ENCODE results near the gene ARHGAP27. TPM values are rescaled to one million over a fixed set of nuclear protein-coding genes. Genes with fewer than 3 reads are reported as not detected.

The ARHGAP27 gene
- total and polyA plus RNA-seq, 2 of the 13 experiments (the other 11 are each of a cell fraction or from before 2014, with no cell fraction given): 15.5 to 18.9 TPM

DNA sequence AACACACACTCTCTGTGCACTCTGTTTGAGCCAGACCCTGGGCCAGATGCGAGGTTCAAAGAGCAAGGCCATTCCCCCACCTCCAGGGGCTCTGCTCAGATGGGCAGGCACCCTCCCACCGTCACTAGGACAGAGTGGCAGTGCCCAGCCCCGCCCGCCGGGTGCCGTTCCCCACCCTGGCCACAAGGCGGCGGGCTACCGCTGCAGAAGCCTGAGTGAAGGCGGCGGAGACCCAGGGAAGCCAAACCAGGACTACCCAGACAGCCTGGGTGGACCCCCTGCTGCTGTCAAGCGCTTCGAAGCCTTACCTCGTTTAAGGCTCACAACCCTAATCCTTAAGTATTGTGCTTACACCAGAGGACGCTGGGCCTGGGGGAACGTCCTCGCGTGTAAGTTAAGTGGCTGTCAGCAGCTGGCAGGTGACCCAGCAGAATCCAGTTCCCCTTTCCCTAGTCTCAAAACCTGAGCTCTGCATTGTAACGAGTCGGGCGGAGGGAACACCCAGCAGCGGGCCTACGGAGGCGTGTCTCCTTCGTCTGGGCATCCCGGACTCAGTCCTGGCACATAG, 4.5 kb downstream of the ARHGAP27 start (continued):
- TF ChIP-seq, protein P1, sequence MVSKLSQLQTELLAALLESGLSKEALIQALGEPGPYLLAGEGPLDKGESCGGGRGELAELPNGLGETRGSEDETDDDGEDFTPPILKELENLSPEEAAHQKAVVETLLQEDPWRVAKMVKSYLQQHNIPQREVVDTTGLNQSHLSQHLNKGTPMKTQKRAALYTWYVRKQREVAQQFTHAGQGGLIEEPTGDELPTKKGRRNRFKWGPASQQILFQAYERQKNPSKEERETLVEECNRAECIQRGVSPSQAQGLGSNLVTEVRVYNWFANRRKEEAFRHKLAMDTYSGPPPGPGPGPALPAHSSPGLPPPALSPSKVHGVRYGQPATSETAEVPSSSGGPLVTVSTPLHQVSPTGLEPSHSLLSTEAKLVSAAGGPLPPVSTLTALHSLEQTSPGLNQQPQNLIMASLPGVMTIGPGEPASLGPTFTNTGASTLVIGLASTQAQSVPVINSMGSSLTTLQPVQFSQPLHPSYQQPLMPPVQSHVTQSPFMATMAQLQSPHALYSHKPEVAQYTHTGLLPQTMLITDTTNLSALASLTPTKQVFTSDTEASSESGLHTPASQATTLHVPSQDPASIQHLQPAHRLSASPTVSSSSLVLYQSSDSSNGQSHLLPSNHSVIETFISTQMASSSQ (IDR thresholded peaks at IDR 0.05; ENCODE audit: low read depth): no peak
- TF ChIP-seq, protein P1 (CRISPR knock-in tag; IDR thresholded peaks at IDR 0.05; ENCODE audit: borderline replicate concordance): no peak
- TF ChIP-seq, protein P2, sequence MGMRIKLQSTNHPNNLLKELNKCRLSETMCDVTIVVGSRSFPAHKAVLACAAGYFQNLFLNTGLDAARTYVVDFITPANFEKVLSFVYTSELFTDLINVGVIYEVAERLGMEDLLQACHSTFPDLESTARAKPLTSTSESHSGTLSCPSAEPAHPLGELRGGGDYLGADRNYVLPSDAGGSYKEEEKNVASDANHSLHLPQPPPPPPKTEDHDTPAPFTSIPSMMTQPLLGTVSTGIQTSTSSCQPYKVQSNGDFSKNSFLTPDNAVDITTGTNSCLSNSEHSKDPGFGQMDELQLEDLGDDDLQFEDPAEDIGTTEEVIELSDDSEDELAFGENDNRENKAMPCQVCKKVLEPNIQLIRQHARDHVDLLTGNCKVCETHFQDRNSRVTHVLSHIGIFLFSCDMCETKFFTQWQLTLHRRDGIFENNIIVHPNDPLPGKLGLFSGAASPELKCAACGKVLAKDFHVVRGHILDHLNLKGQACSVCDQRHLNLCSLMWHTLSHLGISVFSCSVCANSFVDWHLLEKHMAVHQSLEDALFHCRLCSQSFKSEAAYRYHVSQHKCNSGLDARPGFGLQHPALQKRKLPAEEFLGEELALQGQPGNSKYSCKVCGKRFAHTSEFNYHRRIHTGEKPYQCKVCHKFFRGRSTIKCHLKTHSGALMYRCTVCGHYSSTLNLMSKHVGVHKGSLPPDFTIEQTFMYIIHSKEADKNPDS (CRISPR knock-in tag; IDR thresholded peaks at IDR 0.05): no peak
- no peak for TF ChIP-seq MEIS1 (CRISPR knock-in tag; IDR thresholded peaks at IDR 0.05; ENCODE audit: borderline replicate concordance)
- peak; percentile 75 for TF ChIP-seq ERF (CRISPR knock-in tag; IDR thresholded peaks at IDR 0.05)
- TF ChIP-seq, protein P3, sequence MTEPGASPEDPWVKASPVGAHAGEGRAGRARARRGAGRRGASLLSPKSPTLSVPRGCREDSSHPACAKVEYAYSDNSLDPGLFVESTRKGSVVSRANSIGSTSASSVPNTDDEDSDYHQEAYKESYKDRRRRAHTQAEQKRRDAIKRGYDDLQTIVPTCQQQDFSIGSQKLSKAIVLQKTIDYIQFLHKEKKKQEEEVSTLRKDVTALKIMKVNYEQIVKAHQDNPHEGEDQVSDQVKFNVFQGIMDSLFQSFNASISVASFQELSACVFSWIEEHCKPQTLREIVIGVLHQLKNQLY (CRISPR knock-in tag; IDR thresholded peaks at IDR 0.05): no peak
- TF ChIP-seq ZNF256 (CRISPR knock-in tag; conservative IDR thresholded peaks at IDR 0.05): no peak
- TF ChIP-seq ARNTL (CRISPR knock-in tag; IDR thresholded peaks at IDR 0.05): no peak
- no peak for TF ChIP-seq ZSCAN12 (CRISPR knock-in tag; IDR thresholded peaks at IDR 0.05)
- TF ChIP-seq, protein P4, sequence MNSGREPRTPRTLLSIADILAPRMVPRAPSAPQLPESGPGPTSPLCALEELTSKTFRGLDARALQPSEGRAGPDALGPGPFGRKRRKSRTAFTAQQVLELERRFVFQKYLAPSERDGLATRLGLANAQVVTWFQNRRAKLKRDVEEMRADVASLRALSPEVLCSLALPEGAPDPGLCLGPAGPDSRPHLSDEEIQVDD (CRISPR knock-in tag; IDR thresholded peaks at IDR 0.05; ENCODE audit: borderline replicate concordance): peak; percentile 18; the same call in 1 of the 2 replicates
- TF ChIP-seq ZNF747 (CRISPR knock-in tag; IDR thresholded peaks at IDR 0.05; ENCODE audit: borderline replicate concordance): peak; percentile 68; the same call in 1 of the 2 replicates
- 0 out of 2 replicates have a peak, but pooled peaks have one; percentile 19 for TF ChIP-seq FOXO1 (CRISPR knock-in tag; IDR thresholded peaks at IDR 0.05)
- TF ChIP-seq, protein P5, sequence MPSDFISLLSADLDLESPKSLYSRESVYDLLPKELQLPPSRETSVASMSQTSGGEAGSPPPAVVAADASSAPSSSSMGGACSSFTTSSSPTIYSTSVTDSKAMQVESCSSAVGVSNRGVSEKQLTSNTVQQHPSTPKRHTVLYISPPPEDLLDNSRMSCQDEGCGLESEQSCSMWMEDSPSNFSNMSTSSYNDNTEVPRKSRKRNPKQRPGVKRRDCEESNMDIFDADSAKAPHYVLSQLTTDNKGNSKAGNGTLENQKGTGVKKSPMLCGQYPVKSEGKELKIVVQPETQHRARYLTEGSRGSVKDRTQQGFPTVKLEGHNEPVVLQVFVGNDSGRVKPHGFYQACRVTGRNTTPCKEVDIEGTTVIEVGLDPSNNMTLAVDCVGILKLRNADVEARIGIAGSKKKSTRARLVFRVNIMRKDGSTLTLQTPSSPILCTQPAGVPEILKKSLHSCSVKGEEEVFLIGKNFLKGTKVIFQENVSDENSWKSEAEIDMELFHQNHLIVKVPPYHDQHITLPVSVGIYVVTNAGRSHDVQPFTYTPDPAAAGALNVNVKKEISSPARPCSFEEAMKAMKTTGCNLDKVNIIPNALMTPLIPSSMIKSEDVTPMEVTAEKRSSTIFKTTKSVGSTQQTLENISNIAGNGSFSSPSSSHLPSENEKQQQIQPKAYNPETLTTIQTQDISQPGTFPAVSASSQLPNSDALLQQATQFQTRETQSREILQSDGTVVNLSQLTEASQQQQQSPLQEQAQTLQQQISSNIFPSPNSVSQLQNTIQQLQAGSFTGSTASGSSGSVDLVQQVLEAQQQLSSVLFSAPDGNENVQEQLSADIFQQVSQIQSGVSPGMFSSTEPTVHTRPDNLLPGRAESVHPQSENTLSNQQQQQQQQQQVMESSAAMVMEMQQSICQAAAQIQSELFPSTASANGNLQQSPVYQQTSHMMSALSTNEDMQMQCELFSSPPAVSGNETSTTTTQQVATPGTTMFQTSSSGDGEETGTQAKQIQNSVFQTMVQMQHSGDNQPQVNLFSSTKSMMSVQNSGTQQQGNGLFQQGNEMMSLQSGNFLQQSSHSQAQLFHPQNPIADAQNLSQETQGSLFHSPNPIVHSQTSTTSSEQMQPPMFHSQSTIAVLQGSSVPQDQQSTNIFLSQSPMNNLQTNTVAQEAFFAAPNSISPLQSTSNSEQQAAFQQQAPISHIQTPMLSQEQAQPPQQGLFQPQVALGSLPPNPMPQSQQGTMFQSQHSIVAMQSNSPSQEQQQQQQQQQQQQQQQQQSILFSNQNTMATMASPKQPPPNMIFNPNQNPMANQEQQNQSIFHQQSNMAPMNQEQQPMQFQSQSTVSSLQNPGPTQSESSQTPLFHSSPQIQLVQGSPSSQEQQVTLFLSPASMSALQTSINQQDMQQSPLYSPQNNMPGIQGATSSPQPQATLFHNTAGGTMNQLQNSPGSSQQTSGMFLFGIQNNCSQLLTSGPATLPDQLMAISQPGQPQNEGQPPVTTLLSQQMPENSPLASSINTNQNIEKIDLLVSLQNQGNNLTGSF (CRISPR knock-in tag; IDR thresholded peaks at IDR 0.05): no peak
- no peak for TF ChIP-seq ZZZ3 (CRISPR knock-in tag; IDR thresholded peaks at IDR 0.05; ENCODE audit: borderline replicate concordance)

Data from HepG2 (cell line).